Measurements from ENCODE around the gene COL4A2.
A peak's percentile ranks its signal among the peaks of the same experiment; 100 is the strongest.

COL4A2 gene

GRCh38 chr13:110548891-110549794 is 242.1 kb downstream of the COL4A2 start:
- DNase-seq = no peak

- DNase-seq = no peak
Measured at GRCh38 chr13:110549795-110550160, 242.7 kb downstream of the COL4A2 start.

- DNase-seq = no peak
Measured at GRCh38 chr13:110551284-110551683, 244.2 kb downstream of the COL4A2 start.

GRCh38 chr13:110552767-110553166 is 245.7 kb downstream of the COL4A2 start:
- DNase-seq = no peak

GRCh38 chr13:110553417-110553816 is 246.3 kb downstream of the COL4A2 start:
- DNase-seq = no peak

GRCh38 chr13:110554227-110554836 is 247.2 kb downstream of the COL4A2 start:
- DNase-seq = no peak

- DNase-seq = no peak
Measured at GRCh38 chr13:110554946-110555345, 247.9 kb downstream of the COL4A2 start.

GRCh38 chr13:110555601-110556223 is 248.6 kb downstream of the COL4A2 start:
- DNase-seq = no peak

GRCh38 chr13:110556224-110556606 is 249.1 kb downstream of the COL4A2 start:
- no peak for DNase-seq

GRCh38 chr13:110557082-110557481 is 250.0 kb downstream of the COL4A2 start:
- no peak for DNase-seq

GRCh38 chr13:110557610-110558305 is 250.7 kb downstream of the COL4A2 start:
- no peak for DNase-seq

- DNase-seq = no peak
Measured at GRCh38 chr13:110559429-110559943, 252.4 kb downstream of the COL4A2 start.

- DNase-seq = no peak
Measured at GRCh38 chr13:110559986-110560385, 252.9 kb downstream of the COL4A2 start.

GRCh38 chr13:110560601-110561343 is 253.7 kb downstream of the COL4A2 start:
- DNase-seq = peak; percentile 19

GRCh38 chr13:110561344-110562035 is 254.4 kb downstream of the COL4A2 start, which contains the start of gene RAB20:
Gene RAB20, minus strand, starts transcription at chr13:110561722. Its CDS starts 203 bp downstream, at chr13:110561519.
- peak; percentile 68 for DNase-seq

- no peak for DNase-seq
Measured at GRCh38 chr13:110562036-110562597, 255.0 kb downstream of the COL4A2 start.

All from CD4-positive, alpha-beta T cell treated with Interleukin-10 for 1 hour (primary cell).